ENCODE measurements around the gene PHKG1. TPM values are rescaled to one million over a fixed set of nuclear protein-coding genes. Genes with fewer than 3 reads are reported as not detected.
"Not testable (repeated sequence)": the region's sequence is repeated elsewhere in the genome, so short reads cannot be mapped to it uniquely, and the experiment has no call there.

Gene PHKG1
- total RNA-seq, 1 experiment from 2014 or later, result 1.9 TPM

- DNase-seq (ENCODE audit: low read depth, low spot score), result peak; percentile 99
- in situ Hi-C loops (cut with HindIII; ENCODE audit: low pct_unique_long_range_greater_than_20kb, low sequenced_read_pairs), result no loop called here
These were observed 41.2 kb downstream of the PHKG1 start, which contains the start of the genes CCT6A and PSPH for GRCh38 chr7:56051339-56052191. CCT6A (plus strand) TSS chr7:56051765; CDS start chr7:56051849, 84 bp downstream. PSPH (minus strand) TSS chr7:56051444; CDS start chr7:56021212, 30,232 bp downstream.

- in situ Hi-C loops (cut with HindIII; ENCODE audit: low pct_unique_long_range_greater_than_20kb, low sequenced_read_pairs), result no loop called here
- DNase-seq (ENCODE audit: low read depth, low spot score), result no peak
These were observed 41.8 kb downstream of the PHKG1 start for GRCh38 chr7:56051053-56051338.

GRCh38 chr7:56048763-56049162 lies 44.0 kb downstream of the PHKG1 start:
- in situ Hi-C loops (cut with HindIII; ENCODE audit: low pct_unique_long_range_greater_than_20kb, low sequenced_read_pairs), result not testable (repeated sequence)
- peak; percentile 53 for DNase-seq (ENCODE audit: low read depth, low spot score)

GRCh38 chr7:56048245-56048644 lies 44.5 kb downstream of the PHKG1 start:
- DNase-seq (ENCODE audit: low read depth, low spot score), result no peak
- in situ Hi-C loops (cut with HindIII; ENCODE audit: low pct_unique_long_range_greater_than_20kb, low sequenced_read_pairs), result no loop called here

GRCh38 chr7:56047446-56048116 lies 45.2 kb downstream of the PHKG1 start:
- DNase-seq (ENCODE audit: low read depth, low spot score); in situ Hi-C loops (cut with HindIII; ENCODE audit: low pct_unique_long_range_greater_than_20kb, low sequenced_read_pairs): not testable (repeated sequence)

- in situ Hi-C loops (cut with HindIII; ENCODE audit: low pct_unique_long_range_greater_than_20kb, low sequenced_read_pairs), result no loop called here
- no peak for DNase-seq (ENCODE audit: low read depth, low spot score)
These were observed 45.9 kb downstream of the PHKG1 start for GRCh38 chr7:56046721-56047445.

GRCh38 chr7:56045758-56046157 lies 47.0 kb downstream of the PHKG1 start:
- in situ Hi-C loops (cut with HindIII; ENCODE audit: low pct_unique_long_range_greater_than_20kb, low sequenced_read_pairs), result not testable (repeated sequence)
- DNase-seq (ENCODE audit: low read depth, low spot score), result peak; percentile 68

- no peak for DNase-seq (ENCODE audit: low read depth, low spot score)
- in situ Hi-C loops (cut with HindIII; ENCODE audit: low pct_unique_long_range_greater_than_20kb, low sequenced_read_pairs), result no loop called here
These were observed 52.0 kb downstream of the PHKG1 start for GRCh38 chr7:56040730-56041129.

GRCh38 chr7:56033671-56034432 lies 58.9 kb downstream of the PHKG1 start:
- DNase-seq (ENCODE audit: low read depth, low spot score), result peak; percentile 93
- in situ Hi-C loops (cut with HindIII; ENCODE audit: low pct_unique_long_range_greater_than_20kb, low sequenced_read_pairs), result no loop called here

- in situ Hi-C loops (cut with HindIII; ENCODE audit: low pct_unique_long_range_greater_than_20kb, low sequenced_read_pairs); DNase-seq (ENCODE audit: low read depth, low spot score): not testable (repeated sequence)
These were observed 60.2 kb downstream of the PHKG1 start for GRCh38 chr7:56032578-56032977.

- DNase-seq (ENCODE audit: low read depth, low spot score); in situ Hi-C loops (cut with HindIII; ENCODE audit: low pct_unique_long_range_greater_than_20kb, low sequenced_read_pairs): not testable (repeated sequence)
These were observed 61.2 kb downstream of the PHKG1 start for GRCh38 chr7:56031556-56031955.

GRCh38 chr7:56030340-56030739 lies 62.4 kb downstream of the PHKG1 start:
- no peak for DNase-seq (ENCODE audit: low read depth, low spot score)
- in situ Hi-C loops (cut with HindIII; ENCODE audit: low pct_unique_long_range_greater_than_20kb, low sequenced_read_pairs), result no loop called here

Small RNA genes lying within 50 kb of the gene (small RNA-seq; reads per million reads assigned to genes)
- gene SNORA15, result 0.12 to 7.4 reads per million in 2 experiments
- gene SNORA22B, result 0.29 to 1.3 reads per million in 2 experiments

Other genes starting within 250 kb of the PHKG1 start
- not detected in 2 replicates for gene SEPTIN14, start 230.2 kb downstream of the PHKG1 start, total RNA-seq (2014; rRNA removed; shearing (Covaris generic))
- gene ZNF713, start 205.5 kb downstream of the PHKG1 start, total RNA-seq (2014; rRNA removed; shearing (Covaris generic)), result 0.43 and 0.85 TPM in 2 replicates
- gene MRPS17, start 141.1 kb downstream of the PHKG1 start, total RNA-seq (2014; rRNA removed; shearing (Covaris generic)), result 32.2 and 34.3 TPM in 2 replicates
- 115 and 125 TPM in 2 replicates for gene NIPSNAP2, start 128.4 kb downstream of the PHKG1 start, total RNA-seq (2014; rRNA removed; shearing (Covaris generic))
- 357 and 414 TPM in 2 replicates for gene PSPH, start 41.5 kb downstream of the PHKG1 start, total RNA-seq (2014; rRNA removed; shearing (Covaris generic))
- gene CCT6A, start 41.2 kb downstream of the PHKG1 start, total RNA-seq (2014; rRNA removed; shearing (Covaris generic)), result 710 and 744 TPM in 2 replicates
- gene SUMF2, start 28.7 kb downstream of the PHKG1 start, total RNA-seq (2014; rRNA removed; shearing (Covaris generic)), result 559 and 567 TPM in 2 replicates
- gene CHCHD2, start 13.5 kb upstream of the PHKG1 start, total RNA-seq (2014; rRNA removed; shearing (Covaris generic)), result 754 and 796 TPM in 2 replicates
- gene NUPR2, start 23.5 kb upstream of the PHKG1 start, total RNA-seq (2014; rRNA removed; shearing (Covaris generic)), result not detected in 2 replicates

Measured in SK-MEL-5 (cell line).